SK-N-SH (cell line): ENCODE measurements around the gene TFDP2. TPM values are rescaled to one million over a fixed set of nuclear protein-coding genes. Genes with fewer than 3 reads are reported as not detected.

Source experiments
- CTCF ChIA-PET: fragments of 300-600, 350-600 bp; formaldehyde crosslinking; extraction: SDS; loops from one replicate; lab custom pipeline; 2021; lab: Yijun Ruan, JAX
- POLR2A ChIA-PET: fragments of 350-600 bp; sonication (Branson Sonifier 250); formaldehyde crosslinking; extraction: SDS; loops from one replicate; lab custom pipeline; 2020; ENCODE audit warnings: antibody characterized with exemption, inconsistent platforms; lab: Yijun Ruan, JAX
- DNase-seq: peaks from one replicate; pipeline ENCODE4 v3.0.0; 2012
- H2AFZ ChIP-seq: fragments of 200-600 bp; sonication (generic); 2 replicates; pipeline ENCODE4 v1.8.1; 2016; ENCODE audit warnings: antibody characterized with exemption, mild to moderate bottlenecking, low read depth
- H3F3A ChIP-seq: fragments of 200-600 bp; sonication (generic); replicated peaks from 2 replicates; pipeline ENCODE3; 2016; ENCODE audit warnings: antibody characterized with exemption, mild to moderate bottlenecking; ENCODE audit not compliant: insufficient read depth
- H3K27ac ChIP-seq, 2 experiments: fragments of 200-500 bp in 1 of 2; fragments of 200-600 bp in 1 of 2; sonication (Bioruptor generic) in 1 of 2; sonication (generic), shearing (Covaris generic) in 1 of 2; 2 replicates each; pipeline versions ENCODE4 v1.5.1 to v1.6.1; 2014 to 2016; ENCODE audit warnings: low read depth in 2 of 2, inconsistent platforms in 1 of 2, low read length in 1 of 2, mild to moderate bottlenecking in 1 of 2, mixed read lengths in 1 of 2
- H3K27me3 ChIP-seq: fragments of 200-600 bp; sonication (generic), shearing (Covaris generic); 2 replicates; pipeline ENCODE4 v1.6.1; 2016; ENCODE audit warnings: mixed run types; ENCODE audit not compliant: insufficient read depth
- H3K36me3 ChIP-seq, 2 experiments: fragments of 200-500 bp in 1 of 2; fragments of 200-600 bp in 1 of 2; sonication (Bioruptor generic) in 1 of 2; sonication (generic) in 1 of 2; replicated peaks in 1 of 2; 2 replicates each; pipeline versions ENCODE3 to v1.5.1; 2014 to 2016; ENCODE audit warnings: low read length in 1 of 2, mild to moderate bottlenecking in 1 of 2; ENCODE audit not compliant: insufficient read depth in 2 of 2, control insufficient read depth in 1 of 2
- H3K4me1 ChIP-seq, 2 experiments: fragments of 200-500 bp in 1 of 2; fragments of 200-600 bp in 1 of 2; sonication (Bioruptor generic) in 1 of 2; sonication (generic), shearing (Covaris generic) in 1 of 2; 2 replicates each; pipeline versions ENCODE4 v1.5.1 to v1.6.1; 2014 to 2016; ENCODE audit warnings: low read depth in 1 of 2, low read length in 1 of 2, mixed run types in 1 of 2; ENCODE audit not compliant: insufficient read depth in 2 of 2, control insufficient read depth in 1 of 2
- H3K4me2 ChIP-seq: fragments of 200-600 bp; sonication (generic), shearing (Covaris generic); 2 replicates; pipeline ENCODE4 v1.6.1; 2017; ENCODE audit warnings: mixed run types
- H3K4me3 ChIP-seq, 2 experiments: fragments of 200-500 bp in 1 of 2; fragments of 200-600 bp in 1 of 2; sonication (Bioruptor generic) in 1 of 2; sonication (generic), shearing (Covaris generic) in 1 of 2; 2 replicates each; pipeline versions ENCODE4 v1.5.1 to v1.8.1; 2014 to 2016; ENCODE audit warnings: low read depth in 2 of 2, inconsistent platforms in 1 of 2, low read length in 1 of 2, mild to moderate bottlenecking in 1 of 2, mixed read lengths in 1 of 2, moderate library complexity in 1 of 2
- H3K79me2 ChIP-seq: fragments of 200-600 bp; sonication (generic); 2 replicates; pipeline ENCODE4 v1.8.1; 2017; ENCODE audit warnings: mild to moderate bottlenecking; ENCODE audit not compliant: insufficient read depth
- H3K9ac ChIP-seq: fragments of 200-600 bp; sonication (generic); 2 replicates; pipeline ENCODE4 v1.6.1; 2017; ENCODE audit warnings: mixed run types
- H3K9me2 ChIP-seq: fragments of 200-600 bp; sonication (generic); 2 replicates; pipeline ENCODE4 v1.6.1; 2017; ENCODE audit warnings: mixed run types
- H3K9me3 ChIP-seq: fragments of 200-600 bp; sonication (generic); 2 replicates; pipeline ENCODE4 v1.6.1; 2017; ENCODE audit warnings: mixed run types, mild to moderate bottlenecking, moderate library complexity
- H4K20me1 ChIP-seq: fragments of 200-600 bp; sonication (generic); 2 replicates; pipeline ENCODE4 v1.6.1; 2017; ENCODE audit warnings: mild to moderate bottlenecking, mixed run types; ENCODE audit not compliant: insufficient read depth
- CTCF ChIP-seq: fragments of 200-600 bp; sonication (generic); IDR thresholded peaks from 2 replicates; pipeline ENCODE4 v1.6.1; 2017; ENCODE audit warnings: antibody characterized with exemption, mild to moderate bottlenecking, moderate library complexity
- ELF1 ChIP-seq: IDR thresholded peaks from 2 replicates; pipeline ENCODE4 v1.4.0; 2012
- EZH2phosphoT487 ChIP-seq: fragments of 200-600 bp; sonication (generic); IDR thresholded peaks from 2 replicates; pipeline ENCODE4 v1.6.1; 2017; ENCODE audit warnings: low read depth, mixed run types, mild to moderate bottlenecking, antibody characterized with exemption, moderate library complexity, borderline replicate concordance
- FOSL2 ChIP-seq: IDR thresholded peaks from 2 replicates; pipeline ENCODE4 v1.4.0; 2012; ENCODE audit warnings: low read depth, mild to moderate bottlenecking, moderate library complexity, borderline replicate concordance
- FOXM1 ChIP-seq: IDR thresholded peaks from 2 replicates; pipeline ENCODE4 v1.4.0; 2012; ENCODE audit warnings: low read depth, mild to moderate bottlenecking
- JUND ChIP-seq: IDR thresholded peaks from 2 replicates; pipeline ENCODE4 v1.4.0; 2012
- MEF2A ChIP-seq: IDR thresholded peaks from 2 replicates; pipeline ENCODE4 v1.4.0; 2012; ENCODE audit warnings: low read depth, borderline replicate concordance
- MXI1 ChIP-seq: IDR thresholded peaks from 2 replicates; pipeline ENCODE4 v1.6.1; 2012; ENCODE audit warnings: mild to moderate bottlenecking, low read depth, low read length, improper control_type of control experiment
- NFIC ChIP-seq: IDR thresholded peaks from 2 replicates; pipeline ENCODE4 v1.4.0; 2012; ENCODE audit warnings: borderline replicate concordance
- NRF1 ChIP-seq: IDR thresholded peaks from 2 replicates; pipeline ENCODE4 v1.6.1; 2012; ENCODE audit warnings: low read depth, mild to moderate bottlenecking, low read length
- PBX3 ChIP-seq: IDR thresholded peaks from 2 replicates; pipeline ENCODE4; 2012
- POLR2AphosphoS5 ChIP-seq: IDR thresholded peaks from 2 replicates; pipeline ENCODE4 v1.6.1; 2012; ENCODE audit warnings: low read depth, low read length
- RAD21 ChIP-seq: IDR thresholded peaks from 2 replicates; pipeline ENCODE4 v1.6.1; 2012; ENCODE audit warnings: mild to moderate bottlenecking, low read length
- REST ChIP-seq: IDR thresholded peaks from 2 replicates; pipeline ENCODE4 v1.6.1; 2012; ENCODE audit warnings: mild to moderate bottlenecking, low read depth, low read length, moderate library complexity
- RXRA ChIP-seq: IDR thresholded peaks from 2 replicates; pipeline ENCODE4 v1.4.0; 2012; ENCODE audit warnings: low read depth, mild to moderate bottlenecking, borderline replicate concordance
- SMC3 ChIP-seq: IDR thresholded peaks from 2 replicates; pipeline ENCODE4 v1.6.1; 2012; ENCODE audit warnings: low read depth, low read length, improper control_type of control experiment
- TAF1 ChIP-seq: IDR thresholded peaks from 2 replicates; pipeline ENCODE4 v1.6.1; 2012; ENCODE audit warnings: low read depth, mild to moderate bottlenecking, low read length, moderate library complexity, borderline replicate concordance
- TCF12 ChIP-seq: IDR thresholded peaks from 2 replicates; pipeline ENCODE4 v1.4.0; 2012
- USF2 ChIP-seq: fragments of 150-350 bp; IDR thresholded peaks from 2 replicates; pipeline ENCODE4 v1.6.1; 2017; ENCODE audit warnings: antibody characterized with exemption, low read length, low read depth, borderline replicate concordance
- WGBS: methylation state at CpG from one replicate; pipeline ENCODE4 v1.1.6; 2017; ENCODE audit warnings: low lambda C conversion rate; 5-methylcytosine and 5-hydroxymethylcytosine counted together
- polyA plus RNA-seq, 3 experiments: library from polyadenylated mRNA; depleted of rRNA; stranded (reverse); fragments of >200 nt; gene quantifications; 2 replicates each; pipeline ENCODE4 v1.2.3, GENCODE V29; 2012
- TF ChIP-seq, protein P1 (sequence below): IDR thresholded peaks from 2 replicates; pipeline ENCODE4 v1.4.0; 2012; ENCODE audit warnings: low read depth, borderline replicate concordance
- TF ChIP-seq, protein P2 (sequence below): IDR thresholded peaks from 2 replicates; pipeline ENCODE4 v1.4.0; 2012; ENCODE audit warnings: low read depth, borderline replicate concordance

The TFDP2 gene
- polyA plus RNA-seq, 1 of the 3 experiments (the other 2 are of a cell fraction), result 8.6 TPM

GRCh38 chr3:142072816-142073215, 76.5 kb downstream of the TFDP2 start (continued):
- TF ChIP-seq, protein P1, sequence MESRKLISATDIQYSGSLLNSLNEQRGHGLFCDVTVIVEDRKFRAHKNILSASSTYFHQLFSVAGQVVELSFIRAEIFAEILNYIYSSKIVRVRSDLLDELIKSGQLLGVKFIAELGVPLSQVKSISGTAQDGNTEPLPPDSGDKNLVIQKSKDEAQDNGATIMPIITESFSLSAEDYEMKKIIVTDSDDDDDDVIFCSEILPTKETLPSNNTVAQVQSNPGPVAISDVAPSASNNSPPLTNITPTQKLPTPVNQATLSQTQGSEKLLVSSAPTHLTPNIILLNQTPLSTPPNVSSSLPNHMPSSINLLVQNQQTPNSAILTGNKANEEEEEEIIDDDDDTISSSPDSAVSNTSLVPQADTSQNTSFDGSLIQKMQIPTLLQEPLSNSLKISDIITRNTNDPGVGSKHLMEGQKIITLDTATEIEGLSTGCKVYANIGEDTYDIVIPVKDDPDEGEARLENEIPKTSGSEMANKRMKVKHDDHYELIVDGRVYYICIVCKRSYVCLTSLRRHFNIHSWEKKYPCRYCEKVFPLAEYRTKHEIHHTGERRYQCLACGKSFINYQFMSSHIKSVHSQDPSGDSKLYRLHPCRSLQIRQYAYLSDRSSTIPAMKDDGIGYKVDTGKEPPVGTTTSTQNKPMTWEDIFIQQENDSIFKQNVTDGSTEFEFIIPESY, result no peak
- TF ChIP-seq ELF1, result no peak
- no peak for TF ChIP-seq TAF1
- TF ChIP-seq, protein P2, sequence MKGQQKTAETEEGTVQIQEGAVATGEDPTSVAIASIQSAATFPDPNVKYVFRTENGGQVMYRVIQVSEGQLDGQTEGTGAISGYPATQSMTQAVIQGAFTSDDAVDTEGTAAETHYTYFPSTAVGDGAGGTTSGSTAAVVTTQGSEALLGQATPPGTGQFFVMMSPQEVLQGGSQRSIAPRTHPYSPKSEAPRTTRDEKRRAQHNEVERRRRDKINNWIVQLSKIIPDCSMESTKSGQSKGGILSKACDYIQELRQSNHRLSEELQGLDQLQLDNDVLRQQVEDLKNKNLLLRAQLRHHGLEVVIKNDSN, result no peak
- no peak for TF ChIP-seq JUND
- TF ChIP-seq TCF12, result no peak
- TF ChIP-seq, all 33 proteins: peak for 0

GRCh38 chr3:142065932-142066331, 83.4 kb downstream of the TFDP2 start:
- H3K4me3 ChIP-seq, result no peak overlapping the region
- POLR2A ChIA-PET, result no interaction called here

More at GRCh38 chr3:142065932-142066331, 83.4 kb downstream of the TFDP2 start:
- no peak overlapping the region for H2AFZ ChIP-seq
- H3K27me3 ChIP-seq, result no peaks in the 10 kb centered on the region
- H3K9ac ChIP-seq, result no peak overlapping the region
- H3K9me2 ChIP-seq, result 0 out of 2 replicates have a peak, but pooled peaks cover 3% of the 10 kb centered on the region
- no peaks in the 10 kb centered on the region for H3K4me1 ChIP-seq
- no peak overlapping the region for H3K4me2 ChIP-seq
- H4K20me1 ChIP-seq, result no peaks in the 10 kb centered on the region
- H3K9me3 ChIP-seq, result no peaks in the 10 kb centered on the region
- 100% methylated on average over 1 of the region's 1 CpG for WGBS
- CTCF ChIA-PET, result no interaction called here
- H3K79me2 ChIP-seq, result no peaks in the 10 kb centered on the region
- TF ChIP-seq MXI1 (no peak), FOXM1 (no peak), FOSL2 (no peak), USF2 (no peak), POLR2AphosphoS5 (no peak), RAD21 (no peak), ELF1 (no peak), SMC3 (no peak), NFIC (no peak), RXRA (no peak), JUND (no peak), TCF12 (no peak), REST (no peak), CTCF (no peak), PBX3 (no peak), TAF1 (no peak), MEF2A (no peak), EZH2phosphoT487 (no peak), NRF1 (no peak)
- TF ChIP-seq, all 33 proteins: peak for 0
- Histone ChIP-seq H3F3A (peaks cover 3% of the 10 kb centered on the region), H3K36me3 (no peaks in the 10 kb centered on the region), H3K27ac (no peak overlapping the region)
- DNase-seq, result no peak
